MM.1S (cell line): ENCODE data around the gene OLFML2A.

Source experiments
- EZH2 ChIP-seq: fragments of 300-600 bp; sonication (generic); optimal IDR thresholded peaks from 2 replicates; pipeline ENCODE3; 2017; ENCODE audit warnings: low read depth, mild to moderate bottlenecking, antibody characterized with exemption, low read length, mixed read lengths
- TF ChIP-seq, protein P1 (sequence below): fragments of 300-600 bp; sonication (generic); IDR thresholded peaks from 2 replicates; pipeline ENCODE4 v1.5.1; 2016; ENCODE audit warnings: antibody characterized with exemption, low read length, mixed read lengths

DNA sequence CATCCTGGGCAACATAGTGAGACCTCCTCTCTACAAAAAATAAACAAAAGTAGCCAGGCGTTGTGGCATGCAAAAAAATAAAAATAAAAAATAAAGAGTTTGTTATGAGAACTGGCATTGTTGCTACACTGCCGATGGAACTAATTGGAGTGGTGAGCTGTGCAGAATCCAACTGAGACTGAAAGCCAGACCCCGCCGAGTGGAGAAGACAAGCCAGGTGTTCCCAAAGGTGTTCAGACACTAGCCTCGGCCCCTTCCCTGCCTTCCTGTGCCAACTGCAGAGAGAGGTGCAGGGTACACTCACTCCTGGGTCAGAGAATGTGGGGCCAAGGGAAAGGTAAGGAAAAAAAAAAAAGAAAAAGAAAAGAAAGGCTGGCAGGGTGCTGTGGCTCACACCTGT, 38.7 kb downstream of the OLFML2A start:
- TF ChIP-seq, protein P1, sequence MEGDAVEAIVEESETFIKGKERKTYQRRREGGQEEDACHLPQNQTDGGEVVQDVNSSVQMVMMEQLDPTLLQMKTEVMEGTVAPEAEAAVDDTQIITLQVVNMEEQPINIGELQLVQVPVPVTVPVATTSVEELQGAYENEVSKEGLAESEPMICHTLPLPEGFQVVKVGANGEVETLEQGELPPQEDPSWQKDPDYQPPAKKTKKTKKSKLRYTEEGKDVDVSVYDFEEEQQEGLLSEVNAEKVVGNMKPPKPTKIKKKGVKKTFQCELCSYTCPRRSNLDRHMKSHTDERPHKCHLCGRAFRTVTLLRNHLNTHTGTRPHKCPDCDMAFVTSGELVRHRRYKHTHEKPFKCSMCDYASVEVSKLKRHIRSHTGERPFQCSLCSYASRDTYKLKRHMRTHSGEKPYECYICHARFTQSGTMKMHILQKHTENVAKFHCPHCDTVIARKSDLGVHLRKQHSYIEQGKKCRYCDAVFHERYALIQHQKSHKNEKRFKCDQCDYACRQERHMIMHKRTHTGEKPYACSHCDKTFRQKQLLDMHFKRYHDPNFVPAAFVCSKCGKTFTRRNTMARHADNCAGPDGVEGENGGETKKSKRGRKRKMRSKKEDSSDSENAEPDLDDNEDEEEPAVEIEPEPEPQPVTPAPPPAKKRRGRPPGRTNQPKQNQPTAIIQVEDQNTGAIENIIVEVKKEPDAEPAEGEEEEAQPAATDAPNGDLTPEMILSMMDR = no peak
- TF ChIP-seq EZH2 = no peak
